Neural cell (in vitro differentiated cells): ENCODE results near the gene ZDHHC12. TPM values are rescaled to one million over a fixed set of nuclear protein-coding genes. Genes with fewer than 3 reads are reported as not detected.

Experiments used
- H2AFZ ChIP-seq: fragments of 200-600, 300-800 bp; sonication (generic), shearing (Covaris generic); 2 replicates; pipeline ENCODE4 v1.6.0; 2014; ENCODE audit warnings: low read depth, mild to moderate bottlenecking, antibody characterized with exemption, low read length, moderate library complexity
- H3F3A ChIP-seq: fragments of 200-600 bp; shearing (Covaris generic); 2 replicates; pipeline ENCODE4 v1.6.1; 2016; ENCODE audit warnings: mild to moderate bottlenecking, moderate library complexity, mixed read lengths, antibody characterized with exemption, low read length; ENCODE audit not compliant: insufficient read depth, poor library complexity, severe bottlenecking
- H3K27ac ChIP-seq: fragments of 200-600, 300-800 bp; sonication (generic), shearing (Covaris generic); 2 replicates; pipeline ENCODE4 v1.5.1; 2014; ENCODE audit warnings: mild to moderate bottlenecking, low read length, moderate library complexity
- H3K27me3 ChIP-seq: fragments of 300-800, 200-600 bp; sonication (generic), shearing (Covaris generic); 2 replicates; pipeline ENCODE4 v1.6.0; 2014; ENCODE audit warnings: mild to moderate bottlenecking, low read depth, low read length, moderate library complexity; ENCODE audit not compliant: insufficient read depth
- H3K36me3 ChIP-seq: fragments of 300-800, 200-600 bp; sonication (generic), shearing (Covaris generic); 2 replicates; pipeline ENCODE4 v1.5.1; 2014; ENCODE audit warnings: mild to moderate bottlenecking, antibody characterized with exemption, low read length, moderate library complexity; ENCODE audit not compliant: insufficient read depth
- H3K4me2 ChIP-seq: fragments of 300-800, 200-600 bp; sonication (generic), shearing (Covaris generic); 2 replicates; pipeline ENCODE4 v1.6.0; 2014; ENCODE audit warnings: mild to moderate bottlenecking, low read length
- H3K4me3 ChIP-seq: fragments of 300-800, 200-600 bp; sonication (generic), shearing (Covaris generic); 2 replicates; pipeline ENCODE4 v1.5.1; 2014; ENCODE audit warnings: mild to moderate bottlenecking, low read length, moderate library complexity
- H3K79me2 ChIP-seq: fragments of 200-600 bp; shearing (Covaris generic); replicated peaks from 2 replicates; pipeline ENCODE4 v1.6.0; 2014; ENCODE audit warnings: mild to moderate bottlenecking, low read length, moderate library complexity; ENCODE audit not compliant: insufficient read depth
- H3K9ac ChIP-seq: fragments of 300-800, 200-600 bp; sonication (generic), shearing (Covaris generic); 2 replicates; pipeline ENCODE4 v1.6.1; 2016; ENCODE audit warnings: mild to moderate bottlenecking, low read length, mixed read lengths
- H3K9me2 ChIP-seq: fragments of 200-600 bp; shearing (Covaris generic); 2 replicates; pipeline ENCODE4 v1.6.1; 2016; ENCODE audit warnings: mild to moderate bottlenecking, low read length, mixed read lengths; ENCODE audit not compliant: insufficient read depth
- H3K9me3 ChIP-seq: fragments of 200-600, 300-800 bp; sonication (generic), shearing (Covaris generic); 2 replicates; pipeline ENCODE4 v1.6.1; 2016; ENCODE audit warnings: mild to moderate bottlenecking, mixed run types, low read length, moderate library complexity, mixed read lengths
- H4K20me1 ChIP-seq: fragments of 200-600 bp; shearing (Covaris generic); 2 replicates; pipeline ENCODE4 v1.6.1; 2016; ENCODE audit warnings: mild to moderate bottlenecking, mixed run types; ENCODE audit not compliant: insufficient read depth
- EP300 ChIP-seq: fragments of 450-650 bp; conservative IDR thresholded peaks from 2 replicates; pipeline ENCODE4 v1.6.1; 2014; ENCODE audit warnings: antibody characterized with exemption, mild to moderate bottlenecking, moderate library complexity; ENCODE audit not compliant: poor library complexity, severe bottlenecking
- EZH2 ChIP-seq: fragments of 200-600, 300-800 bp; shearing (Covaris generic), sonication (generic); IDR thresholded peaks from 2 replicates; pipeline ENCODE4 v1.6.1; 2014; ENCODE audit warnings: antibody characterized with exemption, low read length, borderline replicate concordance, mild to moderate bottlenecking; ENCODE audit not compliant: insufficient read depth, poor library complexity, severe bottlenecking
- MXI1 ChIP-seq: fragments of 450-650 bp; conservative IDR thresholded peaks from 2 replicates; pipeline ENCODE4 v1.6.1; 2014; ENCODE audit warnings: antibody characterized with exemption, mild to moderate bottlenecking; ENCODE audit not compliant: poor library complexity, severe bottlenecking
- POLR2AphosphoS5 ChIP-seq: IDR thresholded peaks from 2 replicates; pipeline ENCODE4 v1.6.1; 2012
- RAD21 ChIP-seq: fragments of 450-650 bp; conservative IDR thresholded peaks from 2 replicates; pipeline ENCODE4 v1.6.1; 2014; ENCODE audit warnings: antibody characterized with exemption, mild to moderate bottlenecking, moderate library complexity
- SMC3 ChIP-seq: fragments of 450-650 bp; conservative IDR thresholded peaks from 2 replicates; pipeline ENCODE4 v1.6.1; 2014; ENCODE audit warnings: antibody characterized with exemption, mild to moderate bottlenecking, moderate library complexity; ENCODE audit not compliant: poor library complexity
- TAF1 ChIP-seq: IDR thresholded peaks from 2 replicates; pipeline ENCODE4 v1.6.1; 2012; ENCODE audit warnings: low read depth
- polyA plus RNA-seq: library from polyadenylated mRNA; depleted of rRNA; stranded (reverse); fragments of >200 nt; gene quantifications from 2 replicates; pipeline ENCODE4 v1.2.3, GENCODE V29; 2014
- TF ChIP-seq, protein P1 (sequence below): fragments of 450-650 bp; IDR thresholded peaks from 2 replicates; pipeline ENCODE4 v1.5.1; 2014; ENCODE audit warnings: antibody characterized with exemption, mild to moderate bottlenecking, moderate library complexity; ENCODE audit not compliant: poor library complexity, severe bottlenecking
- TF ChIP-seq, protein P2 (sequence below): IDR thresholded peaks from 2 replicates; pipeline ENCODE4 v1.6.1; 2012; ENCODE audit warnings: borderline replicate concordance

Gene ZDHHC12
- polyA plus RNA-seq, 1 donor from 2014 or later, result 0.09 TPM

DNA sequence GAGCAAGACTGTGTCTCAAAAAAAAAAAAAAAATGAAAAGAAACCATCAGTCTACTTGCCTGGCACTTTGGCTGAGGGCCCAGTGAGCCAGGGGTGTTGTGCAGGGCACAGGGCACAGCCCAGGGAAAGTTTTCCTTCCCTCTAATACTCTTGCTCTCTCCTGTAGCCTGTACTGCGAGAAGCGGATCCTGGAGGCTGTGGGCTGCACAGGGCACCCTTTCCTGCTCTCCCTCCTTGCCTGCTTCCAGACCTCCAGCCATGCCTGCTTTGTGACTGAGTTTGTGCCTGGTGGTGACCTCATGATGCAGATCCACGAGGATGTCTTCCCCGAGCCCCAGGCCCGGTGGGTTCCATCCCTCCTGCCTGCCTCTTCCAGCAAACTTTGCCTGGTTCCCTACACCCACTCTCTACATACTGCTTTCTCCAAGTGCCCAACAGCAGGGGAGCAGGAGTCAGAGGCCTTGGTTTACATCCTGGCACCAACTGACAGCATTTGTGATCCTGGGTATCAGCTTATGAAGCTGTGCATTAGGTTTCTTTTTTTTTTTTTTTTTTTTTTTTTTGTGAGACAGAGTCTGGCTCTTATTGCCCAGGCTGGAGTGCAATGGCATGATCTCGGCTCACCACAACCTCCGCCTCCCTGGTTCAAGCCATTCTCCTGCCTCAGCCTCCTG is 7.2 kb downstream of the ZDHHC12 start (continued):
- TF ChIP-seq EZH2, result no peak
- no peak for TF ChIP-seq TAF1
- TF ChIP-seq EP300, result no peak
- TF ChIP-seq MXI1, result no peak

DNA sequence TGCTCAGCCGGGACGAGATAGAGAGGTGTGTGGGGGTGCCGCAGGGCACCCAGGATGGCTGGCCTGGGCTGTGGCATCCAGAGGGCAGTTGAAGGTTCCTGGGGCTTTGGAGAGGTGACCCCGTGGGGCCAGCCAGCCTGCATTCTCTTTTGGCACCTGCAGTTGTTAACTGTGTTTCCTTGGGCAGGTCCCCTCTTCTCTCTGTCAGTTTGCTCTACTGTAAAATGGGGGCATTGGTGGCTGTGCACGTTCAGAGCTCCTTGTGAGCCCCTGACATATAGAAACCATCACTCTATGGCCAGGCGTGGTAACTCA is 8.5 kb downstream of the ZDHHC12 start:
- H3F3A ChIP-seq, result no peaks in the 10 kb centered on the region
- H3K9me3 ChIP-seq, result no peaks in the 10 kb centered on the region
- TF ChIP-seq POLR2AphosphoS5 (no peak), RAD21 (no peak), SMC3 (no peak), MXI1 (no peak), EP300 (no peak), TAF1 (no peak), EZH2 (no peak)
- TF ChIP-seq, protein P1, sequence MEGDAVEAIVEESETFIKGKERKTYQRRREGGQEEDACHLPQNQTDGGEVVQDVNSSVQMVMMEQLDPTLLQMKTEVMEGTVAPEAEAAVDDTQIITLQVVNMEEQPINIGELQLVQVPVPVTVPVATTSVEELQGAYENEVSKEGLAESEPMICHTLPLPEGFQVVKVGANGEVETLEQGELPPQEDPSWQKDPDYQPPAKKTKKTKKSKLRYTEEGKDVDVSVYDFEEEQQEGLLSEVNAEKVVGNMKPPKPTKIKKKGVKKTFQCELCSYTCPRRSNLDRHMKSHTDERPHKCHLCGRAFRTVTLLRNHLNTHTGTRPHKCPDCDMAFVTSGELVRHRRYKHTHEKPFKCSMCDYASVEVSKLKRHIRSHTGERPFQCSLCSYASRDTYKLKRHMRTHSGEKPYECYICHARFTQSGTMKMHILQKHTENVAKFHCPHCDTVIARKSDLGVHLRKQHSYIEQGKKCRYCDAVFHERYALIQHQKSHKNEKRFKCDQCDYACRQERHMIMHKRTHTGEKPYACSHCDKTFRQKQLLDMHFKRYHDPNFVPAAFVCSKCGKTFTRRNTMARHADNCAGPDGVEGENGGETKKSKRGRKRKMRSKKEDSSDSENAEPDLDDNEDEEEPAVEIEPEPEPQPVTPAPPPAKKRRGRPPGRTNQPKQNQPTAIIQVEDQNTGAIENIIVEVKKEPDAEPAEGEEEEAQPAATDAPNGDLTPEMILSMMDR, result no peak
- TF ChIP-seq, protein P2, sequence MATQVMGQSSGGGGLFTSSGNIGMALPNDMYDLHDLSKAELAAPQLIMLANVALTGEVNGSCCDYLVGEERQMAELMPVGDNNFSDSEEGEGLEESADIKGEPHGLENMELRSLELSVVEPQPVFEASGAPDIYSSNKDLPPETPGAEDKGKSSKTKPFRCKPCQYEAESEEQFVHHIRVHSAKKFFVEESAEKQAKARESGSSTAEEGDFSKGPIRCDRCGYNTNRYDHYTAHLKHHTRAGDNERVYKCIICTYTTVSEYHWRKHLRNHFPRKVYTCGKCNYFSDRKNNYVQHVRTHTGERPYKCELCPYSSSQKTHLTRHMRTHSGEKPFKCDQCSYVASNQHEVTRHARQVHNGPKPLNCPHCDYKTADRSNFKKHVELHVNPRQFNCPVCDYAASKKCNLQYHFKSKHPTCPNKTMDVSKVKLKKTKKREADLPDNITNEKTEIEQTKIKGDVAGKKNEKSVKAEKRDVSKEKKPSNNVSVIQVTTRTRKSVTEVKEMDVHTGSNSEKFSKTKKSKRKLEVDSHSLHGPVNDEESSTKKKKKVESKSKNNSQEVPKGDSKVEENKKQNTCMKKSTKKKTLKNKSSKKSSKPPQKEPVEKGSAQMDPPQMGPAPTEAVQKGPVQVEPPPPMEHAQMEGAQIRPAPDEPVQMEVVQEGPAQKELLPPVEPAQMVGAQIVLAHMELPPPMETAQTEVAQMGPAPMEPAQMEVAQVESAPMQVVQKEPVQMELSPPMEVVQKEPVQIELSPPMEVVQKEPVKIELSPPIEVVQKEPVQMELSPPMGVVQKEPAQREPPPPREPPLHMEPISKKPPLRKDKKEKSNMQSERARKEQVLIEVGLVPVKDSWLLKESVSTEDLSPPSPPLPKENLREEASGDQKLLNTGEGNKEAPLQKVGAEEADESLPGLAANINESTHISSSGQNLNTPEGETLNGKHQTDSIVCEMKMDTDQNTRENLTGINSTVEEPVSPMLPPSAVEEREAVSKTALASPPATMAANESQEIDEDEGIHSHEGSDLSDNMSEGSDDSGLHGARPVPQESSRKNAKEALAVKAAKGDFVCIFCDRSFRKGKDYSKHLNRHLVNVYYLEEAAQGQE, result no peak
- no peak overlapping the region for H2AFZ ChIP-seq
- H4K20me1 ChIP-seq, result no peaks in the 10 kb centered on the region
- H3K4me2 ChIP-seq, result no peak overlapping the region
- H3K36me3 ChIP-seq, result no peaks in the 10 kb centered on the region
- H3K79me2 ChIP-seq, result no peaks in the 10 kb centered on the region
- no peaks in the 10 kb centered on the region for H3K27me3 ChIP-seq
- H3K9ac ChIP-seq, result no peak overlapping the region
- no peaks in the 10 kb centered on the region for H3K9me2 ChIP-seq
- H3K27ac ChIP-seq, result no peak overlapping the region
- H3K4me3 ChIP-seq, result no peak overlapping the region

DNA sequence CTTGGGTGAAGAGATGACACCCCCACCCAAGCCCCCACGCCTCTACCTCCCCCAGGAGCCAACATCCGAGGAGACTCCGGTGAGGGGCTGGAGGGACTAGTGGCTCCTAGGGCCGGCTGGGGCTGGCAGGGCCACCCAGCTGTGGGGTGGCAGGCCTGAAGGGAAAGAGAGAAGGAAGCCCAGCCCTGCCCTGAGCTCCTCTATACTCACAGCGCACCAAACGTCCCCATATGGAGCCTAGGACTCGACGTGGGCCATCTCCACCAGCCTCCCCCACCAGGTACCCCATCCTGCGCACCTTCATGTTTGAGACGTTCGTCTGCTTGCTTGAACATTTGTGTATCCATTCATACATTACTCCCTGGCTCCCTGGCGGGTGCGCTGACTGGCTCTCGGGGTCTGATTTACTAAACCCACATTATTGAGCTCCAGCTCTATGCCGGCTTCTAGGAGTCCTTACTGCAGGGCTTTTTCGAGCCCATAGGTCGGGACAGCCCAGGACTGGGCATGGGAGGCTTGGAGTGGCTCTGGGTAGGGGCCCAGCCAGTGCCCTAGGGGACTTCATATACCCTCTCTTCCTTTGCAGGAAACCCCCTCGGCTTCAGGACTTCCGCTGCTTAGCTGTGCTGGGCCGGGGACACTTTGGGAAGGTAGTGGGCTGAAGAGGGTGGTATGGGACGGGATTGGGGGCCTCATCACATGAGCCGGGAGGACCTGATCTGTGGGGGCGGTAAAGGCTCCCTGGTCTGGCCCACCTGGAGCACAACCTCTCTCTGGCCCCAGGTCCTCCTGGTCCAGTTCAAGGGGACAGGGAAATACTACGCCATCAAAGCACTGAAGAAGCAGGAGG is 9.1 kb downstream of the ZDHHC12 start:
- H4K20me1 ChIP-seq, result no peaks in the 10 kb centered on the region
- no peak for TF ChIP-seq RAD21
- TF ChIP-seq EP300, result no peak
- no peak for TF ChIP-seq POLR2AphosphoS5
- no peak for TF ChIP-seq MXI1
- no peak for TF ChIP-seq SMC3
- TF ChIP-seq, protein P1, result no peak
- TF ChIP-seq TAF1, result no peak
- TF ChIP-seq, protein P2, result no peak
- TF ChIP-seq EZH2, result no peak
- H3K9me2 ChIP-seq, result no peaks in the 10 kb centered on the region
- H3K4me3 ChIP-seq, result no peak overlapping the region
- H2AFZ ChIP-seq, result no peak overlapping the region
- no peak overlapping the region for H3K4me2 ChIP-seq
- H3F3A ChIP-seq, result no peaks in the 10 kb centered on the region
- no peaks in the 10 kb centered on the region for H3K36me3 ChIP-seq
- no peaks in the 10 kb centered on the region for H3K79me2 ChIP-seq
- no peaks in the 10 kb centered on the region for H3K9me3 ChIP-seq
- no peaks in the 10 kb centered on the region for H3K27me3 ChIP-seq
- no peak overlapping the region for H3K27ac ChIP-seq
- H3K9ac ChIP-seq, result no peak overlapping the region
